ENCODE data around the gene AUH.

AUH gene

DNA sequence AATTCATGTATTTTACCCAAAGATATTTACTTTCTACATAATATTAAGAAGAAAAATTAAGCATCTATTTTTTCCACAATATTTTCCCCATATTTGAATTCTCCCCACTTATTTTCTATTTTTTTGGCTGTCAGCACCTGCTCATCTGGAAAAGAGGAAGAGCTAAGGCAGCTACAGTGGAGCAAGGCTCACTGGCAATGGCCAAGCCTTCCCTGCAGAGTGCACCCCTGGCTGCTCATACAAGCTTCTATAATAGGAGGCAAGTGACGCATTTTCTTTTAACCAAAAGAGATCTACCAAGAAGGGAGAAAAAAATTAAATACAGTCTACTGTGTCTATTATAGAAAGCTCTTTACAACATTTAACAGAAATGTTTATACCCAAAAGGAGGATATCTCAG, 72.5 kb downstream of the AUH start:
- H3K27ac ChIP-seq (replicated peaks), result no peak overlapping the region
- TF ChIP-seq POLR2AphosphoS5 (IDR thresholded peaks at IDR 0.05; ENCODE audit: low read depth) (no peak), GABPA (IDR thresholded peaks at IDR 0.05; ENCODE audit: low read depth) (no peak), SPI1 (IDR thresholded peaks at IDR 0.05; ENCODE audit: borderline replicate concordance, low read depth) (peak; percentile 90), REST (IDR thresholded peaks at IDR 0.05; ENCODE audit: insufficient replicate concordance, low read depth) (no peak), CTCF (IDR thresholded peaks at IDR 0.05; ENCODE audit: insufficient read depth, low read length) (no peak)
- DNase-seq (ENCODE audit: low read depth in 1 of 2, low spot score in 1 of 2), result peak in 1 of 2 experiments; percentile 52
- no peaks in the 10 kb centered on the region for H3K27me3 ChIP-seq (ENCODE audit: insufficient read depth, poor library complexity, severe bottlenecking)
- no peak overlapping the region for H3K4me3 ChIP-seq (replicated peaks; ENCODE audit: insufficient read depth, low read length)

DNA sequence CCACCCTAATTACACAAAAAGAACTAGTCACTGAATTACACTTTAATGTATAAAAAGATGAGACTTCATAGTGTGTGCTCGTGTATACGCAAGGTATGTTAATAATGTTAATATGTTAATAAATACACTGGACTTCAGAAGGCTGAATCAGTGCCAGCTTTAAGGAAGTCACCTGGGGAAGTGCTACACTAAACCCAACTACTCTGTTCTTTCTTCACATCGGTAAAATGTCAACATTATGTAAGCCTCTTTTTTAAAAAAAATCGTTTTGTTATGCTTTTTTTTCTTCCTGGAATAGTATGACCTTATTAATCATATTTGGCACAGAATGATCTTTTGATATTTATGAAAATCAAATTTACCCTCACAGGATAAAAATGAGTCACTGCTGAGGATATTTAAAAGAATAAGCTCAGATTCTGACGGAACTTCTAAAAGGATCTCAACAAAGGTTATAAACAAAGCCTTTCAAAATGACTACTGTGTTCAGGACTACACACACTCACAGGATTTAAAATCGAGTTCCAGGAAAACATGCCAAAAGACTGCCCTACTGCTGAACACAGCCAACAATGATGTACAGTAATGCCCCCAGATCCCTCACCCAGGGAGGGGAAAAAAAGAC, 75.9 kb downstream of the AUH start:
- no peak for DNase-seq (ENCODE audit: low read depth in 1 of 2, low spot score in 1 of 2)
- H3K27ac ChIP-seq (replicated peaks), result no peak overlapping the region
- no peak overlapping the region for H3K4me3 ChIP-seq (replicated peaks; ENCODE audit: insufficient read depth, low read length)
- H3K27me3 ChIP-seq (ENCODE audit: insufficient read depth, poor library complexity, severe bottlenecking), result no peaks in the 10 kb centered on the region
- no peak for TF ChIP-seq GABPA (IDR thresholded peaks at IDR 0.05; ENCODE audit: low read depth)
- no peak for TF ChIP-seq REST (IDR thresholded peaks at IDR 0.05; ENCODE audit: insufficient replicate concordance, low read depth)
- no peak for TF ChIP-seq POLR2AphosphoS5 (IDR thresholded peaks at IDR 0.05; ENCODE audit: low read depth)
- TF ChIP-seq SPI1 (IDR thresholded peaks at IDR 0.05; ENCODE audit: borderline replicate concordance, low read depth), result peak; percentile 18; the same call in 1 of the 2 replicates
- TF ChIP-seq CTCF (IDR thresholded peaks at IDR 0.05; ENCODE audit: insufficient read depth, low read length), result no peak

DNA sequence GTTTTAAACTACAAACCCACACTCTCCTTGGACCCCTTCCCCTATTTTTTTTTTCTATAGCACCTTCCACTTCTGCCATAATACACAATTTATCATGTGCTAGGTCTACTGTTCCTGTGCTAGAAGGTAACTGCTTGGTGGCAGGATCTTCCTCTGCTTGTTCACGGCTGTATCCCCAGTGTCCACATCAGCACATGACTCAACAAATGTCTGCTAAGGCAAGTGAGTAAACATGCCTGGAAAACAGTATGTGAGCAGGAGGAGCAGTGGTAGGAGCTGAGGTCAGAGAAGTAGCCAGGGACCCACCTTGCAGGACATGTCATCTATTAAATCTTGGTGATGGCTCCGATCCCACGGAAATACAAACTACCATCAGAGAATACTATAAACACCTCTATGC, 79.4 kb downstream of the AUH start:
- no peak for DNase-seq (ENCODE audit: low read depth in 1 of 2, low spot score in 1 of 2)
- H3K4me3 ChIP-seq (replicated peaks; ENCODE audit: insufficient read depth, low read length), result no peak overlapping the region
- no peaks in the 10 kb centered on the region for H3K27me3 ChIP-seq (ENCODE audit: insufficient read depth, poor library complexity, severe bottlenecking)
- H3K27ac ChIP-seq (replicated peaks), result no peak overlapping the region
- TF ChIP-seq REST (IDR thresholded peaks at IDR 0.05; ENCODE audit: insufficient replicate concordance, low read depth) (no peak), POLR2AphosphoS5 (IDR thresholded peaks at IDR 0.05; ENCODE audit: low read depth) (no peak), GABPA (IDR thresholded peaks at IDR 0.05; ENCODE audit: low read depth) (no peak), SPI1 (IDR thresholded peaks at IDR 0.05; ENCODE audit: borderline replicate concordance, low read depth) (no peak), CTCF (IDR thresholded peaks at IDR 0.05; ENCODE audit: insufficient read depth, low read length) (no peak)
